Measurements from ENCODE around the gene JAK1. TPM values are rescaled to one million over a fixed set of nuclear protein-coding genes. Genes with fewer than 3 reads are reported as not detected.

JAK1 gene
- total RNA-seq, 1 experiment from 2014 or later, result 27.8 TPM

DNA sequence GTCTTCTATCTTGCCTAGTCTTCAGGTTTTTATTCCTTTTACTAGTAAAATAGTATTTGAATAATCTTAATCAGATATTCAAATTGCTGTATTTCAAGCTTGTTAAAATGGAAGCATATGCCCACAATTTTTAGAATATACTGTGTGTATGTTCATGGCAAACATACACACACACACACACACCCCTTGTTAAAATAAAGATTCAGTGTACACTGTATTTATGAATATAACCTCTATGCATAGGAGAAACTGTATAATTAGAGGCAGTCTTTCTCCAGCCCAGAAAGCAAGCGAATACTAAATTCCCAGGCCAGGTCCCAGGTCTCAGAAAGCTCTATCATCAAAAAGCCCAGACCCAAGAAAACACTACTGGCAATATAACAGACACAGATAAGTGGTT is 57.8 kb downstream of the JAK1 start:
- Mint-ChIP-seq H3K4me3 (no peak overlapping the region), H3K9me3 (no peaks in the 10 kb centered on the region), H3K4me1 (peaks cover 22% of the 10 kb centered on the region), H3K27ac (no peak overlapping the region), H3K27me3 (ENCODE audit: low read depth) (no peaks in the 10 kb centered on the region; the same call in 1 of the 2 replicates), H3K36me3 (no peaks in the 10 kb centered on the region)
- ATAC-seq (no peak), DNase-seq (ENCODE audit: low spot score) (no peak)
- ChIA-PET POLR2A (no interaction called here), CTCF (no interaction called here)
- TF ChIP-seq ETV6 (CRISPR knock-in tag; IDR thresholded peaks at IDR 0.05) (no peak), CREB1 (CRISPR knock-in tag; IDR thresholded peaks at IDR 0.05) (no peak), TEAD4 (CRISPR knock-in tag; IDR thresholded peaks at IDR 0.05) (no peak), MYBL2 (CRISPR knock-in tag; IDR thresholded peaks at IDR 0.05) (no peak), ZNF138 (CRISPR knock-in tag; conservative IDR thresholded peaks at IDR 0.05) (no peak), ZMAT4 (CRISPR knock-in tag; IDR thresholded peaks at IDR 0.05) (no peak), ZNF416 (CRISPR knock-in tag; IDR thresholded peaks at IDR 0.05) (no peak), ZNF532 (CRISPR knock-in tag; IDR thresholded peaks at IDR 0.05; ENCODE audit: borderline replicate concordance) (no peak), NFATC4 (CRISPR knock-in tag; IDR thresholded peaks at IDR 0.05) (no peak), ZNF121 (CRISPR knock-in tag; IDR thresholded peaks at IDR 0.05) (no peak), KAT7 (CRISPR knock-in tag; IDR thresholded peaks at IDR 0.05; ENCODE audit: borderline replicate concordance) (no peak), ZNF232 (CRISPR knock-in tag; IDR thresholded peaks at IDR 0.05) (no peak)

DNA sequence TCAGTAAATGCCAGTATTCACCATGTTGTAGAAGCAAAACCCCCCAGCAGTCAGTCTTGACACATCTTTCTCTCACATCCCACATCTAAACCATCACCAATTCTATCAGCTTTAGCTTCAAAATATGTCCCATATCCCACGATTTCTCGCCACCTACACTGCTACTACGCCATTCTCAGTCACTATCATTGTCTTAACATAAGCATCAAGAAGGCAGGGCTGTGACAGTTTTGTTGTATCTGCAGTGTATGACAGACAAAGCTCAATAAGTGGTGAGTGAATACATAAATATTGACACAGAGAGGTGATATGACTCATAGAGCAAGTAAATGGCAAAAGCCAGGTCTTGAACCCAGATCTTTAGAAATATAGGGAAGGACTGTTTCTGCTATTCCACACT is 59.9 kb downstream of the JAK1 start:
- POLR2A ChIA-PET, result no interaction called here
- H3K4me1 Mint-ChIP-seq, result peaks cover 22% of the 10 kb centered on the region
- no peaks in the 10 kb centered on the region; the same call in 1 of the 2 replicates for H3K27me3 Mint-ChIP-seq (ENCODE audit: low read depth)
- DNase-seq (ENCODE audit: low spot score), result no peak
- H3K36me3 Mint-ChIP-seq, result no peaks in the 10 kb centered on the region
- no peak overlapping the region for H3K4me3 Mint-ChIP-seq
- ATAC-seq, result no peak
- no peak overlapping the region for H3K27ac Mint-ChIP-seq
- CTCF ChIA-PET, result no interaction called here
- no peak for TF ChIP-seq CDX4 (CRISPR knock-in tag; IDR thresholded peaks at IDR 0.05; ENCODE audit: borderline replicate concordance)
- TF ChIP-seq ELF4 (CRISPR knock-in tag; IDR thresholded peaks at IDR 0.05; ENCODE audit: low read depth), result no peak
- TF ChIP-seq GRHL2 (CRISPR knock-in tag; IDR thresholded peaks at IDR 0.05; ENCODE audit: insufficient replicate concordance, severe bottlenecking), result no peak
- TF ChIP-seq TEAD1 (CRISPR knock-in tag; IDR thresholded peaks at IDR 0.05), result no peak
- no peak for TF ChIP-seq USF1 (CRISPR knock-in tag; IDR thresholded peaks at IDR 0.05)
- no peak for TF ChIP-seq ZNF121 (CRISPR knock-in tag; IDR thresholded peaks at IDR 0.05)
- TF ChIP-seq, protein P1, sequence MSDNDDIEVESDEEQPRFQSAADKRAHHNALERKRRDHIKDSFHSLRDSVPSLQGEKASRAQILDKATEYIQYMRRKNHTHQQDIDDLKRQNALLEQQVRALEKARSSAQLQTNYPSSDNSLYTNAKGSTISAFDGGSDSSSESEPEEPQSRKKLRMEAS (CRISPR knock-in tag; IDR thresholded peaks at IDR 0.05), result no peak
- TF ChIP-seq PRRX2 (CRISPR knock-in tag; IDR thresholded peaks at IDR 0.05), result no peak
- no peak for TF ChIP-seq IRF2 (CRISPR knock-in tag; IDR thresholded peaks at IDR 0.05; ENCODE audit: borderline replicate concordance, low read depth)
- no peaks in the 10 kb centered on the region for H3K9me3 Mint-ChIP-seq

All from WTC11 (cell line).